ENCODE results near the gene ISLR. TPM values are rescaled to one million over a fixed set of nuclear protein-coding genes. Genes with fewer than 3 reads are reported as not detected.

ISLR gene
- total RNA-seq, 3 donors from 2014 or later, result 4.9 to 29.9 (median 7.4) TPM

DNA sequence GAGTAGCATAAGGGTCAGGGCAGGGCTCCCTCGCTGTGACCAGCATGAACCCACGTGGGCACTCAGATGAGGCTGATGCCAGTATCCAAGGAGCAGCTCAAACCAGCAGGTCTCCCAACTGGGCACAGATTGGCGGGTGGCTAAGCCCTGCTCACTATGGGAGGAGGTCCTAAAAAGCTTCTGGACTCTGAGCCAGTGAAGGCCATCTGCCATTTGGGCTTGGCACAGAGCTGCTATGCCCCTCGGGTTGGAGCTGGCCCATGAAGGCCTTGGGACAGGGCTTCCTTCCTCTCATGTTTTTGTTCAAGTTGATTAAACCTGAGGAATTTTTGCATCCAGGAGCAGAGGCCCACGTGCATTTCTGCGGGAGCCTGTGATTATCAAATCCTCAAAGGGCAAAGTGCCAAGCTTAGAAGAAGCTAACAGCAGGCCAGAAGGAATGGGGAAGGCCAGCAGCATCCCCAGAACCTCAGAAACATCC is 33.3 kb downstream of the ISLR start:
- DNase-seq (no peak), ATAC-seq (no peak)
- Histone ChIP-seq H3K4me3 (no peak overlapping the region), H3K4me1 (ENCODE audit: low read depth) (no peaks in the 10 kb centered on the region), H3K36me3 (ENCODE audit: low read depth) (no peaks in the 10 kb centered on the region), H3K9me3 (no peaks in the 10 kb centered on the region)
- TF ChIP-seq, protein P1, sequence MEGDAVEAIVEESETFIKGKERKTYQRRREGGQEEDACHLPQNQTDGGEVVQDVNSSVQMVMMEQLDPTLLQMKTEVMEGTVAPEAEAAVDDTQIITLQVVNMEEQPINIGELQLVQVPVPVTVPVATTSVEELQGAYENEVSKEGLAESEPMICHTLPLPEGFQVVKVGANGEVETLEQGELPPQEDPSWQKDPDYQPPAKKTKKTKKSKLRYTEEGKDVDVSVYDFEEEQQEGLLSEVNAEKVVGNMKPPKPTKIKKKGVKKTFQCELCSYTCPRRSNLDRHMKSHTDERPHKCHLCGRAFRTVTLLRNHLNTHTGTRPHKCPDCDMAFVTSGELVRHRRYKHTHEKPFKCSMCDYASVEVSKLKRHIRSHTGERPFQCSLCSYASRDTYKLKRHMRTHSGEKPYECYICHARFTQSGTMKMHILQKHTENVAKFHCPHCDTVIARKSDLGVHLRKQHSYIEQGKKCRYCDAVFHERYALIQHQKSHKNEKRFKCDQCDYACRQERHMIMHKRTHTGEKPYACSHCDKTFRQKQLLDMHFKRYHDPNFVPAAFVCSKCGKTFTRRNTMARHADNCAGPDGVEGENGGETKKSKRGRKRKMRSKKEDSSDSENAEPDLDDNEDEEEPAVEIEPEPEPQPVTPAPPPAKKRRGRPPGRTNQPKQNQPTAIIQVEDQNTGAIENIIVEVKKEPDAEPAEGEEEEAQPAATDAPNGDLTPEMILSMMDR (IDR thresholded peaks at IDR 0.05), result no peak
- intact Hi-C loops (cut with DNase I, micrococcal nuclease), result no loop called here

DNA sequence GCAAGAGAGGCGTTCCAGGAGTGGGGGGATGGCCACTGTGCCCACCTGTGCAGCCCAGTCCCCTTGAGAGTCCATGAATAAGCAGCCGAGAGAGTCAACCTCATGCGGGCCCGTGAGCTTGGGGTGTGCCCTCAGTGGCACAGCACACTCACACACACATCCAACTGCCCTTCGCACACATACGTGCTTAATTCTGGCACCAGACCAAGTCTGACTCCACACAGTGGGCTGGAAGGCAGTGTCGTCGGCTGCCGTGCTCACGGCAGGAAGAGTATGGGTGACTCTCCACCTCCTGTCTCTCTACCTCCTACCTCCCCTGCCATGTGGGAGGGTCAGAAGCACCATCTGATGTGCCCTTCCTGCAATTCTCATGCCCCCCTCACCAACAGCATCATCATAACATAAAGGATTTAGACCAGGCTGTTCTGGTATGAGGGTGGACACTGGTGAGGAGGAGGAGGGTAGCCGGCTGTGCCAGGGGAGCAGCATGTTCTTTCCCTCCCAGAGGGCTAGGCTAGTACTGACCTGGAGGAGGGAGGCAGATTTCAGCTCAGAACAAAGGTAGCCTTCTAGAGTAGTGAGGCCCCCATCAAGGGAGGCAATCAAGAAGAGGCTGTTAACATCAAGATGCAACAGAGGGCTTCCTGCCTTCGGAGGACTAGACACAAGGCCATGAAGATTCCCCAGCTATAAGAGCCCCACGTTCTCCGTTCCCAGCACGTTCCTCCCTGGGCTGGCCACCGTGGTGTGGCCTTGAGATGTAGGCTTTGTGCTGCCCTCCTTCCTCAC is 34.3 kb downstream of the ISLR start:
- H3K4me3 ChIP-seq, result no peak overlapping the region
- H3K4me1 ChIP-seq (ENCODE audit: low read depth), result no peaks in the 10 kb centered on the region
- TF ChIP-seq, protein P1 (IDR thresholded peaks at IDR 0.05), result no peak
- no peaks in the 10 kb centered on the region for H3K9me3 ChIP-seq
- no peaks in the 10 kb centered on the region for H3K36me3 ChIP-seq (ENCODE audit: low read depth)
- intact Hi-C loops (cut with DNase I, micrococcal nuclease), result no loop called here
- DNase-seq, result no peak
- no peak for ATAC-seq

DNA sequence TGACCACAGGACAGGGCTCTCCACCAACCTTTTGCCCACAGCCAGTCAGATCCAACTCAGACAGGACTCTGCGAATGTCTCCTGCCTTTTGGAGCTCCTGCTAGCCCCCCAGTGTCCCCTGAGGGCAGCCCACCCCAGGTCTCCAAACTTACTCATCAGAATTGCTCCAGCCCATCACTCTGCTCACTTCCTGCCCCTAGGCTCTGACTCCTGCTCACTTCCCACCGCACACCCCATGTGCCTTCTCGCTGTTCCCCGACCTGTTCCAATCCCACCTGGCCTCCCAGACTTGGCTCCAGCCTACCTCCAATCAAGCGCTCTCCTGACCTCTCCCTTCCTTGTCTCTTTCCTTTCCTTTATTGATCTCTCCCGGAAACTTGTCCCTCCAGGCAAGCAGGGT is 35.0 kb downstream of the ISLR start:
- no peaks in the 10 kb centered on the region for H3K36me3 ChIP-seq (ENCODE audit: low read depth)
- H3K9me3 ChIP-seq, result no peaks in the 10 kb centered on the region
- no peak overlapping the region for H3K4me3 ChIP-seq
- ATAC-seq, result no peak
- TF ChIP-seq, protein P1 (IDR thresholded peaks at IDR 0.05), result no peak
- no peak for DNase-seq
- H3K4me1 ChIP-seq (ENCODE audit: low read depth), result no peaks in the 10 kb centered on the region
- intact Hi-C loops (cut with DNase I, micrococcal nuclease), result no loop called here

DNA sequence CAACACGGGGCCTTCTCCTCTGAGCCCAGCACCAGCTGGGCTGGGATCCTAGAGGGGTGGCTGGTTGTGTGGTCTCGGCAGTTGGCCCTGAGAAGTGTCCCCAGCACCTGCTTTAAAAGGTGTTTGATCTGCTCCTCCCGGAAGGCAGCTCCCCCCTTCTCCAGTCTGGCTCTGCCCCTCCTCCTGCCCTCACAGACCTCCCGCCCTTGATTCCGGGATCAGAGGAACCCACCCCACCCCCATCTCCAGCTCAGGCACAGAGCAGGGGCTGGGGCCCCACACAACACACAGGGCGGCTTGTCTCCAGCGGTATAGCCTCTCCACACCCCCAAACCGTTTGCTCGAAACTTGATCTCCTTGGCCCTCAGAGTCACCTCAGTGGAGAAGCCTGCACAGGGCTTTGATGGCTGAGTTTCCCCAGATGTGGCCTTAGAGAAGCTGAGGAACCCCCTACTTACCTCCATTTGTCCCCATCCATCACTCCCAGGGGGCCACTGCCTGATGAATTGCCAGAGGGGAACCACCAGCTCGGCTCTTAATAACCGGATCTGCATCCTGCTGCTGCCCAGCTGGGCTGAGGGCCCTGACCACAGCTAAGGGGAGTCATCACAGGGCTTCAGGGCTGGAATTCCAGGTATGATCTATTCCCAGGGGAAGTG is 35.5 kb downstream of the ISLR start:
- Histone ChIP-seq H3K9me3 (no peaks in the 10 kb centered on the region), H3K4me1 (ENCODE audit: low read depth) (no peaks in the 10 kb centered on the region), H3K36me3 (ENCODE audit: low read depth) (no peaks in the 10 kb centered on the region), H3K4me3 (no peak overlapping the region)
- TF ChIP-seq, protein P1 (IDR thresholded peaks at IDR 0.05), result no peak
- DNase-seq (no peak), ATAC-seq (no peak)
- intact Hi-C loops (cut with DNase I, micrococcal nuclease), result no loop called here

DNA sequence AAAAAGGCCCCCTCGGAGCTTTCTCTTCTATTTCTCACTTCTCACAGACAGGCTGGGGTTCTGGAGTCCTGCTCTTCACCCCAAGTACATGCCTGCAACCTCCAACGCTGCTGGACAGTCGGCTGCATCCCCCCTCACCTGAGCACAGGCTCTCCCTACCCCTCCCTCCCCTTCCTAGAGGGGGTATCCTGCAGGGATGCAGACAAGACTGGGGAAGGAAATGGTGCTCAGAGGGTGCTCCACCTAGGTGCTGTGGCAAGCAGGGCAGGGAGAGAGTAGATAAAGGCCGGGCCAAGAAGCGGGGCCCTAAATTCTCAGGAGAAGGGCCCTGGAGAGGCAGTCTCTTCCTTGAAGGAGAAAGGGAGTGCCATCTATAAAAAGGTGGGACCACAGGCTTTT is 36.0 kb downstream of the ISLR start:
- DNase-seq (no peak), ATAC-seq (no peak)
- intact Hi-C loops (cut with DNase I, micrococcal nuclease), result no loop called here
- Histone ChIP-seq H3K9me3 (no peaks in the 10 kb centered on the region), H3K36me3 (ENCODE audit: low read depth) (no peaks in the 10 kb centered on the region), H3K4me1 (ENCODE audit: low read depth) (no peaks in the 10 kb centered on the region), H3K4me3 (no peak overlapping the region)
- TF ChIP-seq, protein P1 (IDR thresholded peaks at IDR 0.05), result no peak
